HepG2 (cell line): ENCODE measurements around the gene AS3MT.

ENCODE experiments used
- EP300 ChIP-seq, 3 experiments: sonication (generic) in 1 of 3; formaldehyde crosslinking in 1 of 3; IDR thresholded peaks; 2 replicates each; pipeline versions ENCODE4 v1.5.1 to v1.6.1; 2011 to 2020; ENCODE audit warnings: low read depth in 2 of 3, low read length in 2 of 3, borderline replicate concordance in 1 of 3, improper control_type of control experiment in 1 of 3, mild to moderate bottlenecking in 1 of 3, missing genetic modification reagents in 1 of 3, moderate library complexity in 1 of 3
- EZH2 ChIP-seq: conservative IDR thresholded peaks from 2 replicates; pipeline ENCODE4 v1.6.1; 2012; ENCODE audit warnings: mild to moderate bottlenecking, low read depth, low read length, moderate library complexity
- FOXA1 ChIP-seq, 2 experiments: fragments of 450-650 bp in 1 of 2; sonication (generic) in 1 of 2; formaldehyde crosslinking in 1 of 2; IDR thresholded peaks; 2 replicates each; pipeline versions ENCODE4 v1.4.0 to v1.6.1; 2016 to 2020; ENCODE audit warnings: missing genetic modification reagents in 1 of 2
- GABPA ChIP-seq, 2 experiments: IDR thresholded peaks; 2 replicates each; pipeline ENCODE4 v1.6.1; 2011 to 2016; ENCODE audit warnings: low read depth in 2 of 2, low read length in 1 of 2, missing biosample characterization in 1 of 2, missing genetic modification characterization in 1 of 2
- JUNB ChIP-seq: sonication (generic); formaldehyde crosslinking; IDR thresholded peaks from 2 replicates; pipeline ENCODE4 v1.8.0; 2022; ENCODE audit warnings: missing genetic modification reagents, mild to moderate bottlenecking, borderline replicate concordance
- NR2C2 ChIP-seq: sonication (generic); formaldehyde crosslinking; IDR thresholded peaks from 2 replicates; pipeline ENCODE4 v1.4.0; 2020; ENCODE audit warnings: missing genetic modification reagents, mild to moderate bottlenecking, moderate library complexity, borderline replicate concordance
- RAD21 ChIP-seq: fragments of 450-650 bp; formaldehyde crosslinking; IDR thresholded peaks from 2 replicates; pipeline ENCODE4 v1.5.0; 2020; ENCODE audit warnings: mild to moderate bottlenecking
- RELA ChIP-seq: sonication (generic); formaldehyde crosslinking; IDR thresholded peaks from 2 replicates; pipeline ENCODE4 v1.4.0; 2020; ENCODE audit warnings: missing genetic modification reagents
- TEAD2 ChIP-seq: sonication (generic); formaldehyde crosslinking; IDR thresholded peaks from 2 replicates; pipeline ENCODE4 v1.9.0; 2021; ENCODE audit warnings: missing genetic modification reagents
- ZNF569 ChIP-seq: sonication (generic); formaldehyde crosslinking; IDR thresholded peaks from 2 replicates; pipeline ENCODE4 v1.5.0; 2020; ENCODE audit warnings: mild to moderate bottlenecking, missing genetic modification reagents, moderate library complexity, borderline replicate concordance
- ZNF780A ChIP-seq: sonication (generic); formaldehyde crosslinking; IDR thresholded peaks from 2 replicates; pipeline ENCODE4 v1.8.0; 2022; ENCODE audit warnings: mild to moderate bottlenecking, missing genetic modification reagents, moderate library complexity
- ZNF792 ChIP-seq: IDR thresholded peaks from 2 replicates; pipeline ENCODE4 v1.6.1; 2016

DNA sequence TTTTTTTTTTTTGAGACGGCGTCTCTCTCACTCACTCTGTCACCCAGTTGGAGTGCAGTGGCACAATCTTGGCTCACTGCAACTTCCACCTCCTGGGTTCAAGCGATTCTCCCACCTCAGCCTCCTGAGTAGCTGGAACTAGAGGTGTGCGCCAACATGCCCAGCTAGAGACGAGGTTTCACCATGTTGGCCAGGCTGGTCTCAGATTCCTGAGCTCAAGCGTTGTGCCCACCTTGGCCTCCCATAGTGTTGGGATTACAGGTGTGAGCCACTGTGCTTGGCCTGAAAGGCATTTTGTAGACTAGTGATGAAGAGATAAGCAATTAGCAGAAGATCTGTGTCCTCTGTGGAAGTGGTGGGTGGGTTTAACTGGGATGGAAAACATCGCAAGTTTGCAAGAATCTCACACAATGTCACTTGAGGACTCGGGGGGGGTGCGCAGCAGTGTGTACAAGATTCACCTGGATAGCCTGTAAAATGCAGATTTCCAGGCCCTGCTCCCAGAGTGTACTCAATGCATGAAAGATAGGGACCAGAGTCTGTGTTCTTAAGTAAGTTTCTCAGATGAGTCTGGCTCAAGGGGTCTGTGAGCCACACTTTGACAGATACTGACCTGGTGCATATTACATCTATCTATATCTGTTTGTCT is 43.0 kb upstream of the AS3MT start:
- TF ChIP-seq EP300 (IDR thresholded peaks at IDR 0.05; ENCODE audit: low read depth in 2 of 2, low read length in 2 of 2) (no peak), EP300 (CRISPR knock-in tag; IDR thresholded peaks at IDR 0.05; ENCODE audit: borderline replicate concordance) (no peak), RAD21 (CRISPR knock-in tag) (no peak), FOXA1 (IDR thresholded peaks at IDR 0.05) (no peak), FOXA1 (CRISPR knock-in tag; IDR thresholded peaks at IDR 0.05) (no peak), EZH2 (no peak), GABPA (IDR thresholded peaks at IDR 0.05; ENCODE audit: low read depth, low read length) (no peak), GABPA (CRISPR knock-in tag; IDR thresholded peaks at IDR 0.05; ENCODE audit: low read depth) (no peak), TEAD2 (CRISPR knock-in tag) (no peak), RELA (CRISPR knock-in tag) (no peak), NR2C2 (no peak), ZNF780A (CRISPR knock-in tag) (no peak), ZNF569 (no peak), JUNB (no peak), ZNF792 (CRISPR knock-in tag) (no peak)
